Right kidney (tissue), 1 donor: ENCODE data around the gene NEDD9.
A peak's percentile ranks its signal among the peaks of the same experiment; 100 is the strongest.

Source experiments
- DNase-seq: peaks from one replicate; pipeline ENCODE4 v3.0.0-alpha.2; 2016

The NEDD9 gene

GRCh38 chr6:11201772-11202512, 30.5 kb downstream of the NEDD9 start:
- no peak for DNase-seq

- DNase-seq: no peak
Measured at GRCh38 chr6:11201015-11201414, 31.5 kb downstream of the NEDD9 start.

GRCh38 chr6:11200356-11200755, 32.1 kb downstream of the NEDD9 start:
- no peak for DNase-seq

GRCh38 chr6:11198663-11199603, 33.5 kb downstream of the NEDD9 start:
- DNase-seq: no peak

- no peak for DNase-seq
Measured at GRCh38 chr6:11197850-11198249, 34.6 kb downstream of the NEDD9 start.

- DNase-seq: no peak
Measured at GRCh38 chr6:11197175-11197536, 35.3 kb downstream of the NEDD9 start.

- DNase-seq: peak; percentile 38
Measured at GRCh38 chr6:11196511-11197174, 35.8 kb downstream of the NEDD9 start.

GRCh38 chr6:11194356-11195218, 37.9 kb downstream of the NEDD9 start:
- DNase-seq: no peak

- no peak for DNase-seq
Measured at GRCh38 chr6:11193434-11193833, 39.0 kb downstream of the NEDD9 start.

GRCh38 chr6:11192167-11192566, 40.3 kb downstream of the NEDD9 start:
- DNase-seq: no peak

- no peak for DNase-seq
Measured at GRCh38 chr6:11190625-11191245, 41.7 kb downstream of the NEDD9 start.

GRCh38 chr6:11189865-11190624, 42.4 kb downstream of the NEDD9 start:
- no peak for DNase-seq

- DNase-seq: no peak
Measured at GRCh38 chr6:11188161-11188915, 44.1 kb downstream of the NEDD9 start.

- DNase-seq: no peak
Measured at GRCh38 chr6:11187301-11187700, 45.2 kb downstream of the NEDD9 start.

GRCh38 chr6:11185204-11185842, 47.1 kb downstream of the NEDD9 start:
- DNase-seq: no peak

- no peak for DNase-seq
Measured at GRCh38 chr6:11183761-11184362, 48.6 kb downstream of the NEDD9 start.

GRCh38 chr6:11181478-11182136, 50.9 kb downstream of the NEDD9 start:
- DNase-seq: no peak

- DNase-seq: no peak
Measured at GRCh38 chr6:11179419-11180202, 52.9 kb downstream of the NEDD9 start.
